SK-MEL-5 (cell line): ENCODE results near the gene DRAP1. TPM values are rescaled to one million over a fixed set of nuclear protein-coding genes. Genes with fewer than 3 reads are reported as not detected.

Experiments
- DNase-seq: peaks from one replicate; pipeline ENCODE4 v3.0.0-alpha.2; 2016; ENCODE audit warnings: low read depth, low spot score
- in situ Hi-C: cut with HindIII; loops from 2 replicates; pipeline ENCODE4 v1.10.0; 2016; ENCODE audit warnings: low sequenced_read_pairs, high pct_unique_total_duplicates, low pct_unique_long_range_greater_than_20kb
- polyA plus RNA-seq, 2 experiments: library from polyadenylated mRNA; depleted of rRNA; stranded (reverse); fragments of >200 nt; gene quantifications; 2 replicates each; pipeline ENCODE4 v1.2.3, GENCODE V29; 2015
- total RNA-seq: library from RNA; depleted of rRNA; stranded (reverse); fragments of >200 nt; shearing (Covaris generic); gene quantifications from 2 replicates; pipeline ENCODE4 v1.2.3, GENCODE V29; 2014; rRNA removed

The DRAP1 gene
- total RNA-seq: 66.5 and 72.9 TPM in 2 replicates
- 65.6 and 99.1 TPM in 2 replicates for polyA plus RNA-seq (2015; cell fraction: cytosol; rRNA removed)
- polyA plus RNA-seq (2015; cell fraction: nucleus; rRNA removed): 28.3 and 31.6 TPM in 2 replicates

- in situ Hi-C loops: no loop called here
Observed at GRCh38 chr11:65919141-65919572, at the start of gene DRAP1. Gene DRAP1, plus strand, starts transcription at chr11:65919426. Its CDS starts 76 bp downstream, at chr11:65919502.

DNA sequence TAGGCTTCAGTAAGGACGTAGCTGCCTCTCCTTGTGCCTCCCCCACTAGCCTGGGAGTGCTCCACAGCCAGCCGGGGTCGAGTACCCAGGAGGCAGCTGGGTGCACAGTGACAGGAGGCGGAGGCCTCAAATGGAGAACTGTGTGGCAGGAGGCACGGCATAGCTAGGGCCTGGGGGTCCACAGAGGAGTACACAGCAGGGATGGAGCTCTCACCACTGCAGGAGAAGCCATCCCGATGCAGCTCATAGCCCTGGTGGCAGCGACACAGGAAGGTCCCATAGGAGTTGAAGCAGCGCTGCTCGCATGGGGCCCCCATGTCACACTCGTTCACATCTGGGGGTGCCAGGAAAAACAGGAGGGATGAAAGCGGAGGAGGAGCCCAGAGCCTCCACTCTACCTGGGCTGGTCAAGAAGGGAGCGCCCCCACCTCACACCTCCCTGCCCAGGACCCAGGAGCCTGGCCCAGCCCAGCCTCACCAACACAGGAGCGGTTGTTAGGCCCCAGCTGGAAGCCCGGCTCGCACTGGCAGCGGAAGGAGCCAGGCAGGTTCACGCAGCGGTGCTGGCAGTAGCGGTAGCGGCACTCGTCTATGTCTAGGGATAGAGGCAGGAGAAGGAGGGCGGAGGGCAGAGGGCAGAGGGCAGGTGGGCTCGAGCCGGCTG, 49.5 kb upstream of the DRAP1 start:
- no peak for DNase-seq
- in situ Hi-C loops: no loop called here

More at GRCh38 chr11:65919141-65919572, at the start of gene DRAP1:
- DNase-seq: peak; percentile 95

GRCh38 chr11:65870307-65870658, 48.9 kb upstream of the DRAP1 start:
- DNase-seq: no peak
- in situ Hi-C loops: no loop called here

DNA sequence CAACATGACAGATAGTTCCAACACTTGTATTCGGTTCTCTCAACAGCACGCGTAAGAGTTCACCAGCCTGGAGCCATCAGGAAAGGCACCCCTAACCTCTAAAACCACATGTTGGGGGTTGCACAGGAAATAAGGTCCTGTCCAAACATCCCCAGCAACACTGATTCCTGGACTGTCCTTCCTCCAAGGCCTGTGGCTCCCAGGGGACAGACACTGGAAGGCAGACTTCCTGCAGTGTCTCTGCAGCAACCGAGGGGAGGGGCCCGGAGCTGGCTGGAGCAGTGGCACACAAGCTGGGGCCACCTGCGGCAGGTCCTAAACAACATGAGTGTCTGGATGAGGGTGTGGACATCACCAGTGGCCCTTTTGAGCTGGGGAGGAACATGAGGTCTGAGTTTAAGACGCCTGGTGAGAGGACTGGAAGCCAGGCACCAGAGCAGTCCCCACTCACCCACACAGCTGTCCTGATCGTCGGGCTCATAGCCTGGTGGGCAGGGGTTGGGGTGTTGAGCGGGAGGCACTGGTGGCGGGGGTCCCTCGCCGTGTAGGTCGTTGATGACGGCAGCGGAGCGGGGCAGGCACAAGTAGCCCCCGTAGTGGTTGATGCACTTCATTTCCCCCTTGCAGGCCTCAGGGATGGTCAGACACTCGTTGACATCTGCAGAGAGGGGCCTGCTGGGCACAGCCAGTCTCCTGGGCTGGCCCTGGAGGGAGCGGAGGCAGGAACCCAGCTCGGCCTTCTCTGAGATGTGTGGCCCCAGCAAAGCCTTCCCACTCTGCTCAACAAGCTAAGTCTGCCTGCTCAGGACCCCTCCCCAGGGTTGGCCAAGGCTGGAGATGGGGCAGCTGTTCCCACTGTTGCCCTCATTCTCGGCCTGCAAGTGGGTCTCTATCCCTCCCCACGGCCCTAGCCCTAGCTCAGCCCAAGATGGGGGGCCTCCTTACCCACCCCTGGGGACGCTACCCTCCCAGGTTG, 48.2 kb upstream of the DRAP1 start:
- DNase-seq: no peak
- in situ Hi-C loops: no loop called here

DNA sequence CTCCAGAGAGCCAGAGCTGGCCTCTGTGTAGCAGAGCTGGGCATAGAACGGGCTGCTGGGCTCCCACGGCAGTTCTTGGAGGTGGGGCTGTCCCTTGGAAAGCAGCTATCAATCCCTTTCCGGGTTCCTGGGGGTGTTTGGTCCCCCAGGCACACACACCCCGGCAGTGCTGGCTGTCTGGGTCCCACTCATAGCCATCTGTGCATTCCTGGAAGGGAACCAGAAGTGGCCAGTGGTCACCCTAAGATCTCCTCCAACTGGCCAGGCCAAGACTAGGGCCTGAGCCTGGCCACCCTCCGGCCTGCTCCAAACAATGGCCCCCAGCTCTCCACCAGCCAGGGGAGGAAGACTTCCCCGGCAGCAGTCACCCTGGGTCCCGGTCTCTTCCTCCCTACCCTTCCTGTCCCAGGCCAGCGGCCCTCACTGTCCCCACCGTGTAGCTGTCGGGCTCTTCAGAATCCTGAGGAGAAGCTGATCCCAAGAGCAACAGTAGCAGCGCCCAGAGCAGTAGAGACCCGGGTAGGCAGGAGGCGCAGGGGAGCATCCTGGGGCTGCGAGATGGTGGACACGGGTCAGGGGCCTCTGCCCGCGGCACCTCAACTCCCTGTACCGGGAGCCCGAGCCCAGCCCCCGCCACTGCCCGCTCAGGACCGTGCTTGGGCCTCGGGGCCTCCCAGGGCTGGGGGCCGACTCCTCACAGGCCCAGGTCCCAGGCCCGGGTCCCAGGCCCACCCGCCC, 47.2 kb upstream of the DRAP1 start:
- DNase-seq: no peak
- in situ Hi-C loops: no loop called here

- in situ Hi-C loops: no loop called here
- no peak for DNase-seq
Observed at GRCh38 chr11:65872586-65873317, 46.5 kb upstream of the DRAP1 start, which contains the start of gene EFEMP2. Gene EFEMP2, minus strand, starts transcription at chr11:65872800. Its CDS starts 446 bp downstream, at chr11:65872354.

GRCh38 chr11:65873318-65874156, 45.7 kb upstream of the DRAP1 start:
- DNase-seq: peak; percentile 83
- in situ Hi-C loops: no loop called here

DNA sequence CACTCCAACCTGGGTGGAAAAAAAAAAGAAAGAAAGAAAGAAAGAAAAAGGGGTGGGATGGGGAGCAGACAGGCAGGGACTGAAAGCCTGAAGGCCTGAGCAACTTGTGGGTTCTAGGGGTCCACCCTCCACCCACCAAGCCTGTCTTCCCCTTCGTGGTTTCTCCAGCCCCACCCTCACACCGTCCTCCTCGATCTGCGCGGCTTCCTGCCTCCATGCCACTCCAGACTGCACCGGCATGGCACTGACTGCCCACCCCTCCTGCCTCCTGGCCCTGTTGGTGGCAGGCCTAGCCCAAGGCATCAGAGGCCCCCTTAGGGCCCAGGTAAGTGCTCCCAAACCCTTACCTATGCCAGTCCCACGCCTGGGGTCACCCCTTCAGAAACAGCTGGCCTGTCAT, 39.6 kb upstream of the DRAP1 start, which contains the start of gene CTSW:
Gene CTSW (plus strand): TSS at position 221 of the 400 bp plus-strand sequence. CDS start 18 bp downstream, at position 239.
- no peak for DNase-seq
- in situ Hi-C loops: no loop called here

DNA sequence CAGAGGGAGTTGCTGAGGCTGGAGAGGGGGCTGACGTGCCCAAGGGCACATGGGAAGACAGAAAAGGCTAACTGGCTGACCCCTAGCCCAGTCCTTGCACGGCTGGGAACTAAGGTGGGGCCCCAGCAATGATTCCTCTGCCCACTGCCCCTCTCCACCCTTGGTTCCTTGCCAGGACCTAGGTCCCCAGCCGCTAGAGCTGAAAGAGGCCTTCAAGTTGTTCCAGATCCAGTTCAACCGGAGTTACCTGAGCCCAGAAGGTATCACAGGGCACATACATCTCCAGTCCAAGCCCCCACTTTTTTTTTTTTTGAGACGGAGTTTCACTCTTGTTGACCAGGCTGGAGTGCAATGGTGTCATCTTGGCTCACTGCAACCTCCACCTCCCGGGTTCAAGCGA, 39.2 kb upstream of the DRAP1 start:
- in situ Hi-C loops: no loop called here
- DNase-seq: no peak

- no peak for DNase-seq
- in situ Hi-C loops: no loop called here
Observed at GRCh38 chr11:65880844-65881421, 38.3 kb upstream of the DRAP1 start.

- in situ Hi-C loops: no loop called here
- DNase-seq: no peak
Observed at GRCh38 chr11:65882120-65883057, 36.8 kb upstream of the DRAP1 start.

- in situ Hi-C loops: no loop called here
- DNase-seq: no peak
Observed at GRCh38 chr11:65883058-65883761, 36.0 kb upstream of the DRAP1 start.

DNA sequence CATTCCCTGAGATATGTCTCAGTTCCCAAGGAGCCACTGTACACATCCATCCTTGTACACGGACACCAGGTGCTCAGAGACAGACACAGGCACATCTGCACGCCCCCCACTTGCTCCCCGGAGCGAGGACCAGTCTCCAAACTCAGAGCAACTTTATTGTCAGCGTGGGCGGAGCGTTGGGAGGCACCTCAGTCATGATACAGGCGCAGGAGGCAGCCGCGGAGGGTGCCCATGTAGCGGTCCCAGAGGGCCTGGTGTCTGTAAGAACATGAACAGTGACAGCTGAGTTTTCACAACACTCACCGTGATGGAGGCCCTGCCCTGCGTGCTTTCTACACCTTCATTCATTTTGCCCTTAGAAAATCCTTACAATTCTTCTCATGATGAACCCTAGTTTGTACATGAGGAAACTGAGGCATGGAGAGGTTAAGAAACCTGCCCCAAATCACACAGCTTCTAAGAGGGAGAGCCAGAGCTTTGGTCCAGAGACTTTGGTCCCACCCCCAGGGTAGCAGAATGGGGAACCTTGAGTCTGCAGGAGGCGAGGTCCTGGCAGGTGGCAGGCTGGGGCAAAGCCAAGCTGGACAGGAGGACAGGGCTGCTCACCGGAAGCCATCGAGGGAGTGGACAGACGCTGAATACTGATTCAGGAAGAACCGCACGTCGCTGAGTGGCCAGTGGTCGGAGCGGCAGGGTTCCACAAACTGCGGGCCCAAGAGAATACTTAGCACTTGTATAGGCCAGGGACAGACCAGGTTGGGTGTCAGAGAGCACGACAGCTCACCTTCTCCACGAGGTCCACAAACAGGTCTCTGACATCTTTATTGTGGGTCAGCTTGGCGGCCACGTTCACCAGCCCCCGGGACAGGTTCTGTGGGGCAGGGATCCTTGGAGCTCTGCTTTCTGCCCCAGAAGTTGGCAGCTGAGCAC, 35.2 kb upstream of the DRAP1 start:
- no peak for DNase-seq
- in situ Hi-C loops: no loop called here
